HEK293 (cell line): ENCODE data around the gene DDX50.
A peak's percentile ranks its signal among the peaks of the same experiment; 100 is the strongest.

Source experiments
- CTCF ChIA-PET: fragments of 350-600 bp; formaldehyde crosslinking; extraction: SDS; loops from one replicate; lab custom pipeline; 2021; ENCODE audit warnings: antibody characterized with exemption; lab: Yijun Ruan, JAX
- POLR2A ChIA-PET: fragments of 300-600 bp; formaldehyde crosslinking; extraction: SDS; loops from one replicate; lab custom pipeline; 2020; ENCODE audit warnings: antibody characterized with exemption, inconsistent platforms; lab: Yijun Ruan, JAX
- H3K27ac ChIP-seq: fragments of 200-500 bp; sonication (Bioruptor generic); 2 replicates; pipeline ENCODE4 v1.5.1; 2014; ENCODE audit warnings: low read depth, low read length, control low read depth, inconsistent platforms; ENCODE audit errors: extremely low read depth
- H3K36me3 ChIP-seq, 2 experiments: fragments of 200-500 bp in 1 of 2; sonication (Bioruptor generic) in 1 of 2; 1 replicate in 1 of 2; 2 replicates in 1 of 2; pipeline ENCODE4 v1.5.1; 2014 to 2017; ENCODE audit warnings: inconsistent platforms in 2 of 2, low read length in 2 of 2; ENCODE audit not compliant: control insufficient read depth in 2 of 2, insufficient read depth in 1 of 2
- H3K4me1 ChIP-seq: fragments of 200-500 bp; sonication (Bioruptor generic); 2 replicates; pipeline ENCODE4 v1.5.1; 2014; ENCODE audit warnings: mild to moderate bottlenecking, low read length, inconsistent platforms; ENCODE audit not compliant: control insufficient read depth, insufficient read depth
- H3K4me3 ChIP-seq: 2 replicates; pipeline ENCODE4 v1.5.1; 2011; ENCODE audit warnings: low read depth, mild to moderate bottlenecking, control low read depth, low read length, moderate library complexity
- H3K9me3 ChIP-seq: fragments of 200-500 bp; sonication (Bioruptor generic); 2 replicates; pipeline ENCODE4 v1.5.1; 2014; ENCODE audit warnings: low read depth, low read length, inconsistent platforms; ENCODE audit not compliant: control insufficient read depth, insufficient read depth
- FEZF1 ChIP-seq: fragments of 450-650 bp; formaldehyde crosslinking; IDR thresholded peaks from 2 replicates; pipeline ENCODE4 v1.5.1; 2016; ENCODE audit warnings: missing biosample characterization, missing genetic modification characterization
- PBX3 ChIP-seq: sonication (generic); formaldehyde crosslinking; IDR thresholded peaks from 2 replicates; pipeline ENCODE4 v1.8.1; 2022; ENCODE audit warnings: mild to moderate bottlenecking, moderate library complexity, missing genetic modification reagents
- PRDM1 ChIP-seq: fragments of 450-650 bp; formaldehyde crosslinking; IDR thresholded peaks from 2 replicates; pipeline ENCODE4; 2016; ENCODE audit warnings: missing biosample characterization, missing genetic modification characterization
- REPIN1 ChIP-seq: fragments of 450-650 bp; formaldehyde crosslinking; IDR thresholded peaks from 2 replicates; pipeline ENCODE4 v1.5.1; 2017; ENCODE audit warnings: missing biosample characterization, missing genetic modification characterization, low read depth
- REST ChIP-seq: fragments of 450-650 bp; formaldehyde crosslinking; IDR thresholded peaks from 2 replicates; pipeline ENCODE4 v1.5.1; 2016; ENCODE audit warnings: missing biosample characterization, missing genetic modification characterization
- ZBTB6 ChIP-seq: fragments of 450-650 bp; formaldehyde crosslinking; IDR thresholded peaks from 2 replicates; pipeline ENCODE4 v1.5.1; 2017; ENCODE audit warnings: missing biosample characterization, missing genetic modification characterization
- ZFP69B ChIP-seq: fragments of 450-650 bp; formaldehyde crosslinking; IDR thresholded peaks from 2 replicates; pipeline ENCODE4 v1.5.1; 2016; ENCODE audit warnings: missing biosample characterization, missing genetic modification characterization
- ZNF148 ChIP-seq: fragments of 450-650 bp; formaldehyde crosslinking; IDR thresholded peaks from 2 replicates; pipeline ENCODE4 v1.5.0; 2017; ENCODE audit warnings: missing biosample characterization, missing genetic modification characterization, borderline replicate concordance
- ZNF155 ChIP-seq: fragments of 450-650 bp; formaldehyde crosslinking; IDR thresholded peaks from 2 replicates; pipeline ENCODE4 v1.5.1; 2016; ENCODE audit warnings: missing biosample characterization, missing genetic modification characterization
- ZNF221 ChIP-seq: fragments of 450-650 bp; formaldehyde crosslinking; IDR thresholded peaks from 2 replicates; pipeline ENCODE4 v1.5.1; 2017; ENCODE audit warnings: missing biosample characterization, missing genetic modification characterization, borderline replicate concordance
- ZNF37A ChIP-seq: fragments of 450-650 bp; IDR thresholded peaks from 2 replicates; pipeline ENCODE4 v1.5.1; 2018; ENCODE audit warnings: missing biosample characterization, missing genetic modification characterization
- ZNF449 ChIP-seq: fragments of 450-650 bp; formaldehyde crosslinking; IDR thresholded peaks from 2 replicates; pipeline ENCODE4 v1.5.1; 2017; ENCODE audit warnings: missing biosample characterization, mild to moderate bottlenecking, missing genetic modification characterization, moderate library complexity
- ZNF514 ChIP-seq: fragments of 450-650 bp; formaldehyde crosslinking; IDR thresholded peaks from 2 replicates; pipeline ENCODE4 v1.5.1; 2016; ENCODE audit warnings: missing biosample characterization, missing genetic modification characterization
- ZNF596 ChIP-seq: fragments of 450-650 bp; IDR thresholded peaks from 2 replicates; pipeline ENCODE4 v1.5.0; 2018; ENCODE audit warnings: missing biosample characterization, mild to moderate bottlenecking, missing genetic modification characterization, moderate library complexity
- ZNF626 ChIP-seq: fragments of 450-650 bp; sonication (Bioruptor Pico); formaldehyde crosslinking; IDR thresholded peaks from 2 replicates; pipeline ENCODE4 v1.5.1; 2018; ENCODE audit warnings: missing biosample characterization, missing genetic modification characterization, inconsistent platforms
- ZNF660 ChIP-seq: fragments of 450-650 bp; IDR thresholded peaks from 2 replicates; pipeline ENCODE4 v1.5.1; 2018; ENCODE audit warnings: missing biosample characterization, mild to moderate bottlenecking, missing genetic modification characterization

Gene DDX50

GRCh38 chr10:68900427-68901104 lies 549 bp upstream of the DDX50 start (continued):
- TF ChIP-seq PBX3 (CRISPR knock-in tag) = peak; percentile 70; the same call in 1 of the 2 replicates
- TF ChIP-seq FEZF1 = peak; percentile 74
- no peak for TF ChIP-seq ZNF221
- TF ChIP-seq REPIN1 (tag by site-specific recombination) = no peak
- peak; percentile 100 for TF ChIP-seq ZNF660 (tag by site-specific recombination)
- no peak for TF ChIP-seq ZNF155 (tag by site-specific recombination)
- TF ChIP-seq ZNF626 (tag by site-specific recombination) = no peak
- TF ChIP-seq ZNF37A (tag by site-specific recombination) = no peak
- TF ChIP-seq, all 188 proteins: peak for 51

- CTCF ChIA-PET = no interaction called here
- TF ChIP-seq ZNF449 (tag by site-specific recombination) (no peak), PRDM1 (tag by site-specific recombination) (peak; percentile 91), ZFP69B (tag by site-specific recombination) (no peak), ZNF514 (tag by site-specific recombination) (no peak), ZNF596 (no peak)
- Histone ChIP-seq H3K27ac (no peak overlapping the region), H3K4me3 (peak overlapping the region; percentile 82), H3K4me1 (0 out of 2 replicates have a peak, but pooled peaks cover 3% of the 10 kb centered on the region), H3K9me3 (no peaks in the 10 kb centered on the region), H3K36me3 (peaks cover 8 to 19% of the 10 kb centered on the region in 2 experiments)
- POLR2A ChIA-PET = interaction anchor here (0.7 to 3.1 kb wide), 3 partner anchors 14 to 672 kb away, joined by 7 to 13 read pairs (median 9); partner anchors contain the start of gene STOX1
Measured at GRCh38 chr10:68902382-68902781, 1.3 kb downstream of the DDX50 start.

- POLR2A ChIA-PET = interaction anchor here (0.7 kb wide), 2 partner anchors 15 to 447 kb away, joined by 3 to 7 read pairs; no protein-coding TSS in a partner anchor
- H3K27ac ChIP-seq = no peak overlapping the region
- no peaks in the 10 kb centered on the region for H3K4me1 ChIP-seq
- no peak overlapping the region for H3K4me3 ChIP-seq
- H3K9me3 ChIP-seq = no peaks in the 10 kb centered on the region
- CTCF ChIA-PET = interaction anchor here (0.6 kb wide), 1 partner anchor 13 kb away, joined by 4 read pairs; no protein-coding TSS in a partner anchor
- peak; percentile 78 for TF ChIP-seq REST (tag by site-specific recombination)
- no peak for TF ChIP-seq ZBTB6 (tag by site-specific recombination)
- TF ChIP-seq ZNF148 = no peak
- H3K36me3 ChIP-seq = peaks cover 36 to 72% of the 10 kb centered on the region in 2 experiments
Measured at GRCh38 chr10:68924593-68924992, 23.5 kb downstream of the DDX50 start.
